ENCODE data around the gene BMI1. TPM values are rescaled to one million over a fixed set of nuclear protein-coding genes. Genes with fewer than 3 reads are reported as not detected.

Gene BMI1
- total and polyA plus RNA-seq, 2 experiments from 2014 or later, result 2.3 to 10.7 TPM

DNA sequence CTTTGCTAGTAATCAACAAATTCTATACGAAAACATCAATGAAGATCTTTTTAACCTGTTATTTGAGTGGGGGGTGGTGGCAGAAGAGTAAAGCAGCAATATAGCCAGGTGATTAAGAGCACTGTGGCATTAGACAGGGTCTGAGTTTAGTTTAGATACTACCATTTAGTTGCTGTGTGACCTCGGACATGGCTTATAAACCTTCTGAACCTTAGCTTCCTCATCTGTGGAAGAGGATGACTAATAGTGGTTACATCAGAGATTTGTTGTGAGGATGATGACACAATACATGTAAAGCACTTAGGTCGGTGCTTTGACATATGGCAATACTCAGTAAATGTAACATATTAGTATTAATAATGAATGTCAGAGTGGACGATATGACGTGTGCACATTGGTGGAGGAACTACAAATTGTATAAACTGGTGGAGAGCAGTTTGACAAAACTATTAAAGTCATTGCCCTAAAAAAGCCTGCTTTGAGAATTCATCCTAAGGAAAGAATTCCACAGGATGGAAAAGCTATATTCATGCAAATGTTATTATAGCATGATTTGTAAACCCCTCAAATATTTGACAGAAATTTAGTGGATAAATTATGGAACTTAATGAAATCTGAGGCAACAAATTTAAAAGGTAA lies 48.7 kb downstream of the BMI1 start:
- TF ChIP-seq, protein P1, sequence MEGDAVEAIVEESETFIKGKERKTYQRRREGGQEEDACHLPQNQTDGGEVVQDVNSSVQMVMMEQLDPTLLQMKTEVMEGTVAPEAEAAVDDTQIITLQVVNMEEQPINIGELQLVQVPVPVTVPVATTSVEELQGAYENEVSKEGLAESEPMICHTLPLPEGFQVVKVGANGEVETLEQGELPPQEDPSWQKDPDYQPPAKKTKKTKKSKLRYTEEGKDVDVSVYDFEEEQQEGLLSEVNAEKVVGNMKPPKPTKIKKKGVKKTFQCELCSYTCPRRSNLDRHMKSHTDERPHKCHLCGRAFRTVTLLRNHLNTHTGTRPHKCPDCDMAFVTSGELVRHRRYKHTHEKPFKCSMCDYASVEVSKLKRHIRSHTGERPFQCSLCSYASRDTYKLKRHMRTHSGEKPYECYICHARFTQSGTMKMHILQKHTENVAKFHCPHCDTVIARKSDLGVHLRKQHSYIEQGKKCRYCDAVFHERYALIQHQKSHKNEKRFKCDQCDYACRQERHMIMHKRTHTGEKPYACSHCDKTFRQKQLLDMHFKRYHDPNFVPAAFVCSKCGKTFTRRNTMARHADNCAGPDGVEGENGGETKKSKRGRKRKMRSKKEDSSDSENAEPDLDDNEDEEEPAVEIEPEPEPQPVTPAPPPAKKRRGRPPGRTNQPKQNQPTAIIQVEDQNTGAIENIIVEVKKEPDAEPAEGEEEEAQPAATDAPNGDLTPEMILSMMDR (conservative IDR thresholded peaks at IDR 0.05; ENCODE audit: low read depth in 2 of 2), result no peak
- no peak for TF ChIP-seq JUNB (IDR thresholded peaks at IDR 0.05; ENCODE audit: unreplicated experiment)
- no peak for TF ChIP-seq EZH2 (IDR thresholded peaks at IDR 0.05; ENCODE audit: low read depth, unreplicated experiment)
- TF ChIP-seq, protein P2, sequence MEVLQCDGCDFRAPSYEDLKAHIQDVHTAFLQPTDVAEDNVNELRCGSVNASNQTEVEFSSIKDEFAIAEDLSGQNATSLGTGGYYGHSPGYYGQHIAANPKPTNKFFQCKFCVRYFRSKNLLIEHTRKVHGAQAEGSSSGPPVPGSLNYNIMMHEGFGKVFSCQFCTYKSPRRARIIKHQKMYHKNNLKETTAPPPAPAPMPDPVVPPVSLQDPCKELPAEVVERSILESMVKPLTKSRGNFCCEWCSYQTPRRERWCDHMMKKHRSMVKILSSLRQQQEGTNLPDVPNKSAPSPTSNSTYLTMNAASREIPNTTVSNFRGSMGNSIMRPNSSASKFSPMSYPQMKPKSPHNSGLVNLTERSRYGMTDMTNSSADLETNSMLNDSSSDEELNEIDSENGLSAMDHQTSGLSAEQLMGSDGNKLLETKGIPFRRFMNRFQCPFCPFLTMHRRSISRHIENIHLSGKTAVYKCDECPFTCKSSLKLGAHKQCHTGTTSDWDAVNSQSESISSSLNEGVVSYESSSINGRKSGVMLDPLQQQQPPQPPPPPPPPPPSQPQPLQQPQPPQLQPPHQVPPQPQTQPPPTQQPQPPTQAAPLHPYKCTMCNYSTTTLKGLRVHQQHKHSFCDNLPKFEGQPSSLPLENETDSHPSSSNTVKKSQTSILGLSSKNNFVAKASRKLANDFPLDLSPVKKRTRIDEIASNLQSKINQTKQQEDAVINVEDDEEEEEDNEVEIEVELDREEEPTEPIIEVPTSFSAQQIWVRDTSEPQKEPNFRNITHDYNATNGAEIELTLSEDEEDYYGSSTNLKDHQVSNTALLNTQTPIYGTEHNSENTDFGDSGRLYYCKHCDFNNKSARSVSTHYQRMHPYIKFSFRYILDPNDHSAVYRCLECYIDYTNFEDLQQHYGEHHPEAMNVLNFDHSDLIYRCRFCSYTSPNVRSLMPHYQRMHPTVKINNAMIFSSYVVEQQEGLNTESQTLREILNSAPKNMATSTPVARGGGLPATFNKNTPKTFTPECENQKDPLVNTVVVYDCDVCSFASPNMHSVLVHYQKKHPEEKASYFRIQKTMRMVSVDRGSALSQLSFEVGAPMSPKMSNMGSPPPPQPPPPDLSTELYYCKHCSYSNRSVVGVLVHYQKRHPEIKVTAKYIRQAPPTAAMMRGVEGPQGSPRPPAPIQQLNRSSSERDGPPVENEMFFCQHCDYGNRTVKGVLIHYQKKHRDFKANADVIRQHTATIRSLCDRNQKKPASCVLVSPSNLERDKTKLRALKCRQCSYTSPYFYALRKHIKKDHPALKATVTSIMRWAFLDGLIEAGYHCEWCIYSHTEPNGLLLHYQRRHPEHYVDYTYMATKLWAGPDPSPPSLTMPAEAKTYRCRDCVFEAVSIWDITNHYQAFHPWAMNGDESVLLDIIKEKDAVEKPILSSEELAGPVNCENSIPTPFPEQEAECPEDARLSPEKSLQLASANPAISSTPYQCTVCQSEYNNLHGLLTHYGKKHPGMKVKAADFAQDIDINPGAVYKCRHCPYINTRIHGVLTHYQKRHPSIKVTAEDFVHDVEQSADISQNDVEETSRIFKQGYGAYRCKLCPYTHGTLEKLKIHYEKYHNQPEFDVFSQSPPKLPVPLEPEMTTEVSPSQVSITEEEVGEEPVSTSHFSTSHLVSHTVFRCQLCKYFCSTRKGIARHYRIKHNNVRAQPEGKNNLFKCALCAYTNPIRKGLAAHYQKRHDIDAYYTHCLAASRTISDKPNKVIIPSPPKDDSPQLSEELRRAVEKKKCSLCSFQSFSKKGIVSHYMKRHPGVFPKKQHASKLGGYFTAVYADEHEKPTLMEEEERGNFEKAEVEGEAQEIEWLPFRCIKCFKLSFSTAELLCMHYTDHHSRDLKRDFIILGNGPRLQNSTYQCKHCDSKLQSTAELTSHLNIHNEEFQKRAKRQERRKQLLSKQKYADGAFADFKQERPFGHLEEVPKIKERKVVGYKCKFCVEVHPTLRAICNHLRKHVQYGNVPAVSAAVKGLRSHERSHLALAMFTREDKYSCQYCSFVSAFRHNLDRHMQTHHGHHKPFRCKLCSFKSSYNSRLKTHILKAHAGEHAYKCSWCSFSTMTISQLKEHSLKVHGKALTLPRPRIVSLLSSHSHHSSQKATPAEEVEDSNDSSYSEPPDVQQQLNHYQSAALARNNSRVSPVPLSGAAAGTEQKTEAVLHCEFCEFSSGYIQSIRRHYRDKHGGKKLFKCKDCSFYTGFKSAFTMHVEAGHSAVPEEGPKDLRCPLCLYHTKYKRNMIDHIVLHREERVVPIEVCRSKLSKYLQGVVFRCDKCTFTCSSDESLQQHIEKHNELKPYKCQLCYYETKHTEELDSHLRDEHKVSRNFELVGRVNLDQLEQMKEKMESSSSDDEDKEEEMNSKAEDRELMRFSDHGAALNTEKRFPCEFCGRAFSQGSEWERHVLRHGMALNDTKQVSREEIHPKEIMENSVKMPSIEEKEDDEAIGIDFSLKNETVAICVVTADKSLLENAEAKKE (CRISPR knock-in tag; IDR thresholded peaks at IDR 0.05), result no peak
- TF ChIP-seq ZNF331 (CRISPR knock-in tag; IDR thresholded peaks at IDR 0.05; ENCODE audit: low read depth), result no peak
- TF ChIP-seq NANOG (IDR thresholded peaks at IDR 0.05; ENCODE audit: borderline replicate concordance), result no peak
- TF ChIP-seq, protein P3, sequence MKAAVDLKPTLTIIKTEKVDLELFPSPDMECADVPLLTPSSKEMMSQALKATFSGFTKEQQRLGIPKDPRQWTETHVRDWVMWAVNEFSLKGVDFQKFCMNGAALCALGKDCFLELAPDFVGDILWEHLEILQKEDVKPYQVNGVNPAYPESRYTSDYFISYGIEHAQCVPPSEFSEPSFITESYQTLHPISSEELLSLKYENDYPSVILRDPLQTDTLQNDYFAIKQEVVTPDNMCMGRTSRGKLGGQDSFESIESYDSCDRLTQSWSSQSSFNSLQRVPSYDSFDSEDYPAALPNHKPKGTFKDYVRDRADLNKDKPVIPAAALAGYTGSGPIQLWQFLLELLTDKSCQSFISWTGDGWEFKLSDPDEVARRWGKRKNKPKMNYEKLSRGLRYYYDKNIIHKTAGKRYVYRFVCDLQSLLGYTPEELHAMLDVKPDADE (IDR thresholded peaks at IDR 0.05), result no peak
- no peak for TF ChIP-seq EZH2phosphoT487 (IDR thresholded peaks at IDR 0.05; ENCODE audit: unreplicated experiment)
- TF ChIP-seq ZNF114 (CRISPR knock-in tag; IDR thresholded peaks at IDR 0.05), result no peak
- TF ChIP-seq, protein P4, sequence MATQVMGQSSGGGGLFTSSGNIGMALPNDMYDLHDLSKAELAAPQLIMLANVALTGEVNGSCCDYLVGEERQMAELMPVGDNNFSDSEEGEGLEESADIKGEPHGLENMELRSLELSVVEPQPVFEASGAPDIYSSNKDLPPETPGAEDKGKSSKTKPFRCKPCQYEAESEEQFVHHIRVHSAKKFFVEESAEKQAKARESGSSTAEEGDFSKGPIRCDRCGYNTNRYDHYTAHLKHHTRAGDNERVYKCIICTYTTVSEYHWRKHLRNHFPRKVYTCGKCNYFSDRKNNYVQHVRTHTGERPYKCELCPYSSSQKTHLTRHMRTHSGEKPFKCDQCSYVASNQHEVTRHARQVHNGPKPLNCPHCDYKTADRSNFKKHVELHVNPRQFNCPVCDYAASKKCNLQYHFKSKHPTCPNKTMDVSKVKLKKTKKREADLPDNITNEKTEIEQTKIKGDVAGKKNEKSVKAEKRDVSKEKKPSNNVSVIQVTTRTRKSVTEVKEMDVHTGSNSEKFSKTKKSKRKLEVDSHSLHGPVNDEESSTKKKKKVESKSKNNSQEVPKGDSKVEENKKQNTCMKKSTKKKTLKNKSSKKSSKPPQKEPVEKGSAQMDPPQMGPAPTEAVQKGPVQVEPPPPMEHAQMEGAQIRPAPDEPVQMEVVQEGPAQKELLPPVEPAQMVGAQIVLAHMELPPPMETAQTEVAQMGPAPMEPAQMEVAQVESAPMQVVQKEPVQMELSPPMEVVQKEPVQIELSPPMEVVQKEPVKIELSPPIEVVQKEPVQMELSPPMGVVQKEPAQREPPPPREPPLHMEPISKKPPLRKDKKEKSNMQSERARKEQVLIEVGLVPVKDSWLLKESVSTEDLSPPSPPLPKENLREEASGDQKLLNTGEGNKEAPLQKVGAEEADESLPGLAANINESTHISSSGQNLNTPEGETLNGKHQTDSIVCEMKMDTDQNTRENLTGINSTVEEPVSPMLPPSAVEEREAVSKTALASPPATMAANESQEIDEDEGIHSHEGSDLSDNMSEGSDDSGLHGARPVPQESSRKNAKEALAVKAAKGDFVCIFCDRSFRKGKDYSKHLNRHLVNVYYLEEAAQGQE (IDR thresholded peaks at IDR 0.05; ENCODE audit: unreplicated experiment), result no peak
- TF ChIP-seq STAT1 (IDR thresholded peaks at IDR 0.05; ENCODE audit: unreplicated experiment), result no peak
- TF ChIP-seq POLR2AphosphoS5 (IDR thresholded peaks at IDR 0.05; ENCODE audit: low read depth), result no peak
- no peak for TF ChIP-seq CREB1 (CRISPR knock-in tag; IDR thresholded peaks at IDR 0.05; ENCODE audit: low read depth)
- H3K27me3 Mint-ChIP-seq (ENCODE audit: insufficient read depth, low read depth, poor library complexity), result no peaks in the 10 kb centered on the region
- Histone ChIP-seq H3K27ac (ENCODE audit: low read depth) (no peak overlapping the region), H3K4me2 (no peak overlapping the region), H3K4me3 (no peak overlapping the region), H3K4me1 (ENCODE audit: insufficient read depth) (no peaks in the 10 kb centered on the region), H3K36me3 (ENCODE audit: insufficient read depth) (no peaks in the 10 kb centered on the region), H3K9me2 (ENCODE audit: insufficient read depth) (no peaks in the 10 kb centered on the region), H4K20me1 (replicated peaks; ENCODE audit: insufficient read depth) (no peaks in the 10 kb centered on the region), H3K79me2 (replicated peaks; ENCODE audit: insufficient read depth) (no peaks in the 10 kb centered on the region), H2AFZ (no peak overlapping the region), H3F3A (replicated peaks; ENCODE audit: low read depth) (no peaks in the 10 kb centered on the region), H3K27me3 (ENCODE audit: insufficient read depth) (no peaks in the 10 kb centered on the region)
- ATAC-seq, result no peak
- H3K4me3 Mint-ChIP-seq, result no peak overlapping the region
- no peaks in the 10 kb centered on the region for H3K36me3 Mint-ChIP-seq (ENCODE audit: low read depth)
- no peaks in the 10 kb centered on the region for H3K4me1 Mint-ChIP-seq
- no peaks in the 10 kb centered on the region for H3K9me3 Mint-ChIP-seq
- no peak overlapping the region for H3K27ac Mint-ChIP-seq
- no peak for DNase-seq (ENCODE audit: low spot score)
